CD4-positive, alpha-beta T cell treated with Interferon gamma for 1 hour (primary cell): ENCODE results near the gene DIP2B.
"Not testable (repeated sequence)": the region's sequence is repeated elsewhere in the genome, so short reads cannot be mapped to it uniquely, and the experiment has no call there.

Source experiments
- DNase-seq: peaks from one replicate; pipeline ENCODE4 v3.0.0-alpha.2; 2020

The DIP2B gene

DNA sequence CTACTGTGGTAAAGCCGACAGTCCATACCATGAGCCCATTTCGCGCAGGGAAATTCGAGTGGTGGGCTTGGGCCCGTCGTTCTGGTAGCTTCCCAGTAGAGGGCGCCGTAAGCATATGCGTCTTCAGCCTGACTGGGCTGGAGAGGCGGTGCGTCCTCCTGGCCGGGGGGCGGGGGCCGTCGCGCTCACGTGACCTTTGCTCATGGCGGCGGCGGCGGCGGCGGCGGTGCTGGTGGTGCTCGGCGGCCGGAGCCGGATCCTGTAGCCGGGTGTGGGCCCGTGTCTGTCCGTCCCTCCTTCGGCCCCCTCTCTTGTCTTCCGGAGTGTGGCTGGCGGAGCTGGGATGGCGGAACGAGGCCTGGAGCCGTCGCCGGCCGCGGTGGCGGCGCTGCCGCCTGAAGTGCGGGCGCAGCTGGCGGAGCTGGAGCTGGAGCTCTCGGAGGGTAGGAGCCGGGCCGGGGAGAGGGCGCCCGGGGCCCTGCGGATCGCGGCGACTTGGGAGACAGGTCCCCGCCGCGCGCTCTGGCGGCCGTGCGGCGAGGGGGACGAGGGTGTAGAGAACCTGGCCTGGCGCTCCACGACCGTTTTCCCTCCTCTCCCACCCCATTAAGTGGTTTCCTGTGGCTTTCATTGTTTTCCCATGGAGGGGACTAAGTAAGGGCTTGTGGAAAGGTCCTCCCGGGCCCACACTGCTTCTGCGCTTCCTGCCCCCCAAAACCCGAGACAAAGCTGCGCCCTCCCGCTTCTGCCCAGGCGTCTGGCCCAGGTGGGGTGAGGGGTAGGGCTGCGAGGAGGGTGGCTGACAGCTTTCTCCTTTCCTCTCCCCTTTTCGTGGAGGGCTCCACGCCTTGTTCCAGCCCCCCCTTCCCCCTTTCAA, at the start of gene DIP2B:
Gene DIP2B, plus strand, starts transcription at position 188 of the 877 bp plus-strand sequence. Its CDS starts 156 bp downstream, at position 344.
- peak; percentile 93 for DNase-seq

GRCh38 chr12:50458606-50459005, 46.2 kb upstream of the DIP2B start:
- no peak for DNase-seq

- no peak for DNase-seq
These were observed 37.3 kb upstream of the DIP2B start for GRCh38 chr12:50467439-50467838.

DNA sequence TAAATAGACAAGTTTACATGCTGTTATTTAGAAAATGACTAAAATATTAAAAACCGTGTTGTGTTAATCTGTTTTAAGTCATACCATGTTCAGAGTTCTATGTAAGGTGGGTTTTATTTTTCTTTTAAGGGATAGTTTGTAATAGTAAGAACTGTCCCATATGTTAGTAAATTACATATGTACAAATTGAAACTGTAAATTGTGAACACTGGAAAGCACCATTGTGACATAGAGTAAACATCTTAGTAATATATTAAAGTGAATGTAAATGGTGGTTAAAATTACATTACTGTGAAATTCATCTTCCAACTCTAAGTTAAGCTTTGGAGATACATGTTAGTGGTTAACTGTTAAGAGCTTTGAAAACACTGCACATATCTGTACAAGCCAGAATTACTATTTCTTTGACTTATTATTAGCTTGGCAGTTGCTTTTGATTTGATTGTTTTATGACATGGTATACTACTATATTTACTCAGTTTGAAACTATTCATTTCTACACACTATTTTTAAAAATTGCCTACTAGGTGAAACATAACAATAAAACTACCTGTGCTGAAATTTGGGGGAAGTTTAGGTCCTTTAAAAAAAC, 27.4 kb upstream of the DIP2B start:
- no peak for DNase-seq

GRCh38 chr12:50482571-50482970, 22.2 kb upstream of the DIP2B start:
- DNase-seq, result no peak

- no peak for DNase-seq
These were observed 21.3 kb upstream of the DIP2B start for GRCh38 chr12:50483488-50483887.

GRCh38 chr12:50488801-50489200, 16.0 kb upstream of the DIP2B start:
- no peak for DNase-seq

DNA sequence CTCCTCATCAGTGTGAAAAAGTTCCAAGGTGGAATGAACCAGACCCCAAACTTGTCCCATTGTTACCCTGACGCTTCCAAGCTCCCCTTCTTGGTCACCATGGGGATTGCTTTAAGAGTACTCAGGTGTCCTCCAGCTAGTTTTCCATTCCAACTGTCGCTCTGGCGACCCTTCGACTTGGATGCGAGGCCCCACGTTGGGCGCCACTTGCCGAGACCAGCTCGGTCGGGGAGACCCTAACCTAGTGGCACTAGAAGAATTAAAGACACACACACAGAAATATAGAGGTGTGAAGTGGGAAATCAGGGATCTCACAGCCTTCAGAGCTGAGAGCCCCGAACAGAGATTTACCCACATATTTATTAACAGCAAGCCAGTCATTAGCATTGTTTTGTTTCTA, 6.7 kb upstream of the DIP2B start:
- not testable (repeated sequence) for DNase-seq

DNA sequence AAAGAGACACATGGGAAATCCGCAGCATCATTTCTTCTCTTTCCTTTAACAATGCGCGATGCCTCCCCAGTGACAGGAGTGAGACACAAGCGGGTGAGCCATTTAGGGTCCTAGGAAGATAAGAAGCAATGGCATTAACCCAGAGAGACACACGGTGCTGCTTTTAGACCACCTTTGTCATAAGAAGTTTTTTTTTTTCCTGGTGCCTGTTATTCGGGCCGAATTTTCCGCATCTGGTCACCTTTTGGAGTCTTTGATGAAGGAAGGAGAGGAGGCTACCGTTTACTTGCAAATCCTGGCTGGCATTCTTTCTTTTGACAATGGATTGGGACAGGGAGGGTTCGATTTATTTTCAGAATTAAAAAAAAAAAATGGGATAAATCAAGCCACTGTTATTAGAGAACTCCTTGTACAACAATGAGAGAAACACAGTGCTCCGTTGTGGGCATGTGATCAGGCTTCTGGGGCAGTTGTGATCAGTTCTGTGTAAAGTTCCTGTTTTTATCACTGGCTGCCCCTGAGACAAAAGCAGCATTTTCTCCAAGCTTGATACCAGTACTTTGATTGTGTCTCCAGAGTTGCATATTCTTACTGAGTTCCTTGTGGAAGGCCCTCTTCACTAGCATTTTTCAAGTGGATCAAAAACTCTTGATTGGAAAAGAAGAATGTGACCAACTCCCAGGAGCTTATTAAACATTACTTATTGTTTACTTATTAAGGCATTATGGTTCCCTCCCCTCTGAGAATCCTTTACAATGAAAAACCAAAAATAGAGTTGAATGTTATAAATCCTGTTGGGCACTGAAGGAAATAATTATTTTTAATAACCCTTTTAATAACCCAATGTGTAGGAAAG, 1.1 kb downstream of the DIP2B start:
- no peak for DNase-seq

GRCh38 chr12:50506753-50507473, 2.1 kb downstream of the DIP2B start:
- DNase-seq, result no peak

DNA sequence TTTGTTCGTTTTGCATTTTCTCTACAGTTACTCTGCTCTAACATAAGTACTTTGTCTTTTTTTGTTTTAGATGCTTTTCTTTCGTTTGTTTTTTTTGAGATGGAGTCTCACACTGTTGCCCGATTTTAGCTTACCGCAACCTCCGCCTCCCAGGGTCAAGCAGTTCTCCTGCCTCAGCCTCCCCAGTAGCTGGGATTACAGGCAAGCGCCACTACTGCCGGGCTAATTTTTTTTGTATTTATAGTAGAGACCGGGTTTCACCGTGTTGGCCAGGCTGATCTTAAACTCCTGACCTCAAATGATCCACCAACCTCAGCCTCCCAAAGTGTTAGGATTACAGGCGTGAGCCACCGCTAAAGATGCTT, 2.7 kb downstream of the DIP2B start:
- no peak for DNase-seq

- DNase-seq, result no peak
These were observed 3.1 kb downstream of the DIP2B start for GRCh38 chr12:50507930-50508329.

DNA sequence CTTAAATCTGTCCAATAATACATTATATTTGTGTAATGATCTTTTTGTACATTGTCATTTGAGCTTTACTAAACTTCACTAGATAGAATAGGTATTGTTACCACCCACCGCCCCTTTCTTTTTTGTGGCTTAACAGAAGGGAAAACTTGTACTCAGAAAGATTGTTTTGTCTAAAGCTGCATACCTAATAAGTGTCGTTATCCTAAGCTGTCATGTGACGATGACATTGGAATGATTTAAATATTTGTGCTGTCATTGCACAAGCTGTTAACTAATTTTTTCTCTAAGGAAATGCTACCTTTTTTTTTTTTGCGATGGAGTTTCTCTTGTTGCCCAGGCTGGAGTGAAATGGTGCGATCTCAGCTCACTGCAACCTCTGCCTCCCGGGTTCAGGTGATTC, 3.6 kb downstream of the DIP2B start:
- DNase-seq, result no peak

DNA sequence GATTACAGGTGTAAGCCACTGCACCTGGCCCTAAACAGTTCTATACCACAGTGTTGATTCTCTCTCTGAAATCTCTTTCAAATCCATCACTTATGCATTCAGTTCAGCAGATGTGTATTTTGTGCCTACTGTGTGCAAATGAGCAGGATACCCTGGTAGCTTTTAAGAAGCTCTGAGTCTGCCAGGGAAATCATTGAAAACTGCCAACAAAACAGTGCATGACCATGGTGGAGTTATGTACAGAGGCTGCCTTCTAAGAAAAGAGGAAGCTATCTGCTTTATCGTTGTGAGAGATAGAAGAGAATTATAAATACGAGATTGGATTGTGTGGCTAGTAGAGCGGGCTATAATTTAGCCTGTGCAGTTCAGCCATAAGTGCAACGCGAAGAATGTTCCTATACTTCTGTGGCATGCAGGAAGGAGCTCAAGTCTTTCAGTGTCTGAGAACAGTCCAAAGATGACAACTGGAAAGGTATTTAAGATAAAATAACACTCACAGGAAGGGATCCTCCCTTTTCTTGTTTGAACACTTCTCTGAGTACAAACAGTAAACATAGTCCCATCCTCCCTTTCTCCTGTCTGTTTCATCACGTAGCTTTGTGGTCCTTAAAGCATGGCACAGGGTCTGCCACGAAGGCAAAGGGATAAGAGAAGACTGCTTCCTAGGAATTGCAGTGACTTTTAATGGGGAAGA, 4.3 kb downstream of the DIP2B start:
- DNase-seq, result no peak

DNA sequence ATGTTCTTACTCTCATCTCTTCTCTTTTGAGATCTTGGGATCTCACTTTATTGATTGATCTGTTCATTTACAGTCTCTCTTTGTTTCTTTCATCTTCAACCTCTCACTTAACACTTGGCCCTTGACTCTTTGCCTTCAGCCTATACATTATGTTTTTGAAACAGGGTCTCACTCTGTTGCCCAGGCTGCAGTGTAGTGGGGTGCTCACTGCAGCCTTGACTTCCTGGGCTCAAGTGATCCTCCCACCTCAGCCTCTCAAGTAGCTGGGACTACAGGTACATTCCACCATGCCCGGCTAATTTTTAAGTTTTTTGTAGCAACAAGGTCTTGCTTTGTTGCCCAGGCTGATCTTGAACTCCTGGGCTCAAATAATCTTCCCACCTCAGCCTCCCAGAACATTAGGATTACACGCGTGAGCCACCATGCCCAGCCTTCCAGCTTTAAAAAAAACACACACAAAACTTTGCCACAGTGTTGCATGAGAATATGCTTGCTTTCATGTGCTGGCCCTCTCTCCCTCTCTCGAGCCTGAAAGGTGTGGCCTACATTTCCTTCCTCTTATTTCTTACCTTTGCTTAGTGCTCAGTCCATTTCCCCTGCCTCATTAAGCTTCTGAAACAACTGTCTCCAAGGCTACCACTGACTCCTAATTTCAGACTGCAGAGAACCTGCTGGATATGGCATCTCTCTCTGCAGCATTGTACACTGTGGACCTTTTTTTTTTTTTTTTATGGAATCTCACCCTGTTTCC, 9.9 kb downstream of the DIP2B start:
- no peak for DNase-seq

DNA sequence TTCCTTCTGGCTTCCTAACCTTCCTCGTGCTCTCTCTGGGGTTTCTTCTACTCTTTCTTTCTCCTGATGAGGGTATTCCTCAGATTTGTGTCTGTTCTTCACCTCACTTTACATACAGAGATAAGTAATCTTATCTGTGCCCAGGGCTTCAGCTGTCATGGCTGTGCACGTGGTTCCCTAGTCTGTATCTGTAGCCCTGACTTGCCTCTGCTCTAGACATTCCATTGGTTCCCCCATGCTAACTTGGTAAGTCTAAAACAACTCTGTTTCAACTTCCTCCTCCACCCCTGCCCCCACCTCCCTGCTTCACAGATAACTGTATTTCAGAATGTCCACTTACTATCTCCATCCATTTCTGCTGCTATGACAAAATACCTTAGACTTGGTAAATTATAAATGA, 10.8 kb downstream of the DIP2B start:
- no peak for DNase-seq

GRCh38 chr12:50517421-50518048, 12.8 kb downstream of the DIP2B start:
- no peak for DNase-seq

GRCh38 chr12:50518090-50518489, 13.3 kb downstream of the DIP2B start:
- DNase-seq, result no peak

DNA sequence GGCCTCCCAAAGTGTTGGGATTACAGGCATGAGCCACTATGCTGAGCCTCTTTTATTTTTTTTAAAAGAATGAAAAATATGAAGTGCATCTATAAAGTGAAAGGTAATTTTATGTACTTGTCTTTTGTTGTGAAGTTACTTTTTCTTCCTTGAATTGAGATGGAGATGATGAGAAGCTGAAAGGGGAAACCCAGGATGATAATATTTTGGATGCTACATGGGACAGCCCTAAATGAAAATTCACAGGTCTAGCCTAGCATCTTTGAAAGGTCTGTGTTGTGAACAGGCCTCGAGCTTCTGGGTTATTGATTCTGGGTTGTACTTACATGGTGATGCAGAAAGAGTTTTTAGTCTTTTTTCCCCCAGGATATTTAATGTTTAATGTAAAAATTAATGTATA, 14.6 kb downstream of the DIP2B start:
- no peak for DNase-seq

DNA sequence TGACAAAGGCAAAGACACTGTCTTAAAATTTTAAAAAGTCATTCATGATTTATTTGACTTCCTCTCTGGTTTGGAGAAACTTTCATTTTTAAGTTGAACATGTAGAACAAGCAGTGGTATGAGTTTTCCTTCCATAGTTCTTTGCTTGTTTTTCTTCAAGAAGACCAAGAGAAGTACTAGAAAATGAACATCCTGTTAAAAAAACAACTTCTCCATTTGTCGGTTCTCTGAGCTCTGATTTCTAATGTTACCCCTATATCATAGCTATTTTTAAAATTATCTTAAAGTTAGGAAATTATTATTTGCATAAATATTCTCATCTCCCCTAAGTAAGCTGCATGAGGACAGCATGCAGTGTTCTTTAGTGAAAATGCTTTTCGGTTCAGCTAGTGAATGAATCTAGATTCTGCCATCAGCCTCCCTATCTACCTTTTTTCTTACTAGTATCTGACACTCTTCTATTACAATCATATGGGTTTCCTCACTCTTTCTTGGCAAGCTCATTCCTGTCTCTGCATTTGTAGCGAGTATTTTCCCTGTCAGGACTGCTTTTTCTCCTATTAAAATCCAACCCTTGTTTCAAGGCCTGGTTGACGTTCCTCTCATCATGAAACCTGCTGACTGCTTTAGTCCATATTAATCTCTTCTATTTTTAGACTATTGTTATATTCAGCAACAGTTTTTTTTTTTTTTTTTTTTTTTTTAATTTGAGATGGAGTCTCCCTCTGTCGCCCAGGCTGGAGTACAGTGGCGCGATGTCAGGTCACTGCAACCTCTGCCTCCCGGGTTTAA, 15.8 kb downstream of the DIP2B start:
- DNase-seq, result no peak
